ENCODE measurements around the gene LRRC47.
"Not testable (repeated sequence)": the region's sequence is repeated elsewhere in the genome, so short reads cannot be mapped to it uniquely, and the experiment has no call there.

LRRC47 gene

GRCh38 chr1:3811595-3811911, 15.3 kb upstream of the LRRC47 start:
- Histone ChIP-seq H3K79me2 (ENCODE audit: control insufficient read depth, insufficient read depth, low read length, poor library complexity) (no peaks in the 10 kb centered on the region), H3K36me3 (ENCODE audit: control insufficient read depth in 1 of 2, insufficient read depth in 2 of 2, low read length in 2 of 2) (peaks cover 19 to 21% of the 10 kb centered on the region in 2 experiments), H3K79me1 (ENCODE audit: low read length) (no peaks in the 10 kb centered on the region), H2AK5ac (ENCODE audit: low read length) (no peak overlapping the region), H3K4me3 (ENCODE audit: low read depth, low read length) (no peak overlapping the region), H3K23ac (ENCODE audit: low read length) (no peak overlapping the region), H3K18ac (ENCODE audit: low read length) (no peak overlapping the region), H4K91ac (ENCODE audit: low read depth, low read length) (no peak overlapping the region), H3K9me3 (ENCODE audit: insufficient read depth, low read depth, low read length) (peaks cover 13% of the 10 kb centered on the region), H2BK5ac (ENCODE audit: low read depth, low read length, poor library complexity) (no peak overlapping the region), H4K12ac (ENCODE audit: low read depth, low read length) (no peak overlapping the region), H3K27ac (ENCODE audit: low read depth, low read length) (no peak overlapping the region), H3K4ac (ENCODE audit: low read depth, low read length) (no peak overlapping the region), H3K9ac (ENCODE audit: low read length) (no peak overlapping the region), H2BK120ac (ENCODE audit: insufficient read depth, low read length, poor library complexity) (no peak overlapping the region), H2BK12ac (ENCODE audit: low read length) (no peak overlapping the region), H3K4me1 (ENCODE audit: control insufficient read depth in 1 of 2, insufficient read depth in 2 of 2, low read length in 2 of 2) (no peaks in the 10 kb centered on the region), H3K27me3 (ENCODE audit: insufficient read depth, low read length) (no peaks in the 10 kb centered on the region), H3K14ac (ENCODE audit: low read length) (no peak overlapping the region), H4K8ac (ENCODE audit: low read depth, low read length) (no peak overlapping the region), H2AFZ (ENCODE audit: insufficient read depth, low read length, poor library complexity) (no peak overlapping the region), H3K4me2 (ENCODE audit: low read length) (no peak overlapping the region)
- WGBS (ENCODE audit: extremely low coverage, insufficient coverage, insufficient read length), result no CpG with 5 or more reads among the region's 2 CpGs
- no peak for DNase-seq

- not testable (repeated sequence) for H4K8ac ChIP-seq (ENCODE audit: low read depth, low read length); H2BK12ac ChIP-seq (ENCODE audit: low read length); H3K14ac ChIP-seq (ENCODE audit: low read length); H2BK120ac ChIP-seq (ENCODE audit: insufficient read depth, low read length, poor library complexity); H3K4me2 ChIP-seq (ENCODE audit: low read length); H3K79me1 ChIP-seq (ENCODE audit: low read length); H2AK5ac ChIP-seq (ENCODE audit: low read length); H3K9ac ChIP-seq (ENCODE audit: low read length); H3K36me3 ChIP-seq (ENCODE audit: control insufficient read depth in 1 of 2, insufficient read depth in 2 of 2, low read length in 2 of 2); H2BK5ac ChIP-seq (ENCODE audit: low read depth, low read length, poor library complexity); DNase-seq; H4K91ac ChIP-seq (ENCODE audit: low read depth, low read length); H3K79me2 ChIP-seq (ENCODE audit: control insufficient read depth, insufficient read depth, low read length, poor library complexity); H4K12ac ChIP-seq (ENCODE audit: low read depth, low read length); H2AFZ ChIP-seq (ENCODE audit: insufficient read depth, low read length, poor library complexity); H3K4me1 ChIP-seq (ENCODE audit: control insufficient read depth in 1 of 2, insufficient read depth in 2 of 2, low read length in 2 of 2); H3K27me3 ChIP-seq (ENCODE audit: insufficient read depth, low read length); H3K4ac ChIP-seq (ENCODE audit: low read depth, low read length); H3K27ac ChIP-seq (ENCODE audit: low read depth, low read length); H3K4me3 ChIP-seq (ENCODE audit: low read depth, low read length); H3K18ac ChIP-seq (ENCODE audit: low read length); H3K23ac ChIP-seq (ENCODE audit: low read length)
- WGBS (ENCODE audit: extremely low coverage, insufficient coverage, insufficient read length), result no CpG with 5 or more reads among the region's 9 CpGs
- H3K9me3 ChIP-seq (ENCODE audit: insufficient read depth, low read depth, low read length), result peaks cover 23% of the 10 kb centered on the region
Measured at GRCh38 chr1:3810149-3810761, 14.0 kb upstream of the LRRC47 start.

- Histone ChIP-seq H3K27me3 (ENCODE audit: insufficient read depth, low read length) (no peaks in the 10 kb centered on the region), H3K36me3 (ENCODE audit: control insufficient read depth in 1 of 2, insufficient read depth in 2 of 2, low read length in 2 of 2) (peaks cover 3% of the 10 kb centered on the region in 2 experiments), H2AFZ (ENCODE audit: insufficient read depth, low read length, poor library complexity) (no peak overlapping the region), H3K27ac (ENCODE audit: low read depth, low read length) (no peak overlapping the region), H3K18ac (ENCODE audit: low read length) (no peak overlapping the region), H3K14ac (ENCODE audit: low read length) (no peak overlapping the region), H3K4me3 (ENCODE audit: low read depth, low read length) (peak overlapping the region; percentile 13), H3K9ac (ENCODE audit: low read length) (no peak overlapping the region), H2AK5ac (ENCODE audit: low read length) (no peak overlapping the region), H2BK120ac (ENCODE audit: insufficient read depth, low read length, poor library complexity) (no peak overlapping the region), H3K9me3 (ENCODE audit: insufficient read depth, low read depth, low read length) (peaks cover 23% of the 10 kb centered on the region), H4K8ac (ENCODE audit: low read depth, low read length) (no peak overlapping the region), H2BK5ac (ENCODE audit: low read depth, low read length, poor library complexity) (no peak overlapping the region), H4K12ac (ENCODE audit: low read depth, low read length) (no peak overlapping the region), H3K79me1 (ENCODE audit: low read length) (no peaks in the 10 kb centered on the region), H3K23ac (ENCODE audit: low read length) (no peak overlapping the region), H2BK12ac (ENCODE audit: low read length) (no peak overlapping the region), H3K79me2 (ENCODE audit: control insufficient read depth, insufficient read depth, low read length, poor library complexity) (no peaks in the 10 kb centered on the region), H3K4ac (ENCODE audit: low read depth, low read length) (no peak overlapping the region), H4K91ac (ENCODE audit: low read depth, low read length) (no peak overlapping the region), H3K4me2 (ENCODE audit: low read length) (no peak overlapping the region), H3K4me1 (ENCODE audit: control insufficient read depth in 1 of 2, insufficient read depth in 2 of 2, low read length in 2 of 2) (no peaks in the 10 kb centered on the region)
- WGBS (ENCODE audit: extremely low coverage, insufficient coverage, insufficient read length), result no CpG with 5 or more reads among the region's 7 CpGs
- DNase-seq, result peak in 1 of 2 donors; percentile 26
Measured at GRCh38 chr1:3809680-3810079, 13.4 kb upstream of the LRRC47 start.

- H4K8ac ChIP-seq (ENCODE audit: low read depth, low read length), result no peak overlapping the region
- H3K18ac ChIP-seq (ENCODE audit: low read length), result no peak overlapping the region
- H4K91ac ChIP-seq (ENCODE audit: low read depth, low read length), result no peak overlapping the region
- H3K27ac ChIP-seq (ENCODE audit: low read depth, low read length), result no peak overlapping the region
- no peak overlapping the region for H2AFZ ChIP-seq (ENCODE audit: insufficient read depth, low read length, poor library complexity)
- H3K4me2 ChIP-seq (ENCODE audit: low read length), result no peak overlapping the region
- no peak overlapping the region for H3K4me3 ChIP-seq (ENCODE audit: low read depth, low read length)
- no peaks in the 10 kb centered on the region for H3K79me2 ChIP-seq (ENCODE audit: control insufficient read depth, insufficient read depth, low read length, poor library complexity)
- no peak overlapping the region for H3K4ac ChIP-seq (ENCODE audit: low read depth, low read length)
- H4K12ac ChIP-seq (ENCODE audit: low read depth, low read length), result no peak overlapping the region
- H3K36me3 ChIP-seq (ENCODE audit: control insufficient read depth in 1 of 2, insufficient read depth in 2 of 2, low read length in 2 of 2), result no peaks in the 10 kb centered on the region
- no peak overlapping the region for H3K14ac ChIP-seq (ENCODE audit: low read length)
- H3K27me3 ChIP-seq (ENCODE audit: insufficient read depth, low read length), result no peaks in the 10 kb centered on the region
- WGBS (ENCODE audit: extremely low coverage, insufficient coverage, insufficient read length), result no CpG with 5 or more reads among the region's 5 CpGs
- no peak overlapping the region for H2AK5ac ChIP-seq (ENCODE audit: low read length)
- H3K9ac ChIP-seq (ENCODE audit: low read length), result no peak overlapping the region
- no peaks in the 10 kb centered on the region for H3K79me1 ChIP-seq (ENCODE audit: low read length)
- no peak overlapping the region for H2BK120ac ChIP-seq (ENCODE audit: insufficient read depth, low read length, poor library complexity)
- peaks cover 23% of the 10 kb centered on the region for H3K9me3 ChIP-seq (ENCODE audit: insufficient read depth, low read depth, low read length)
- H2BK5ac ChIP-seq (ENCODE audit: low read depth, low read length, poor library complexity), result no peak overlapping the region
- H3K23ac ChIP-seq (ENCODE audit: low read length), result no peak overlapping the region
- no peak overlapping the region for H2BK12ac ChIP-seq (ENCODE audit: low read length)
- no peaks in the 10 kb centered on the region for H3K4me1 ChIP-seq (ENCODE audit: control insufficient read depth in 1 of 2, insufficient read depth in 2 of 2, low read length in 2 of 2)
- DNase-seq, result no peak
Measured at GRCh38 chr1:3807769-3808168, 11.5 kb upstream of the LRRC47 start.

Data from trophoblast cell (in vitro differentiated cells and primary cell).